CD1c-positive myeloid dendritic cell (primary cell): ENCODE results near the gene CRYBA2.

Source experiments
- DNase-seq: peaks from one replicate; pipeline ENCODE4 v3.0.0-alpha.2; 2016; ENCODE audit errors: extremely low spot score

CRYBA2 gene

DNA sequence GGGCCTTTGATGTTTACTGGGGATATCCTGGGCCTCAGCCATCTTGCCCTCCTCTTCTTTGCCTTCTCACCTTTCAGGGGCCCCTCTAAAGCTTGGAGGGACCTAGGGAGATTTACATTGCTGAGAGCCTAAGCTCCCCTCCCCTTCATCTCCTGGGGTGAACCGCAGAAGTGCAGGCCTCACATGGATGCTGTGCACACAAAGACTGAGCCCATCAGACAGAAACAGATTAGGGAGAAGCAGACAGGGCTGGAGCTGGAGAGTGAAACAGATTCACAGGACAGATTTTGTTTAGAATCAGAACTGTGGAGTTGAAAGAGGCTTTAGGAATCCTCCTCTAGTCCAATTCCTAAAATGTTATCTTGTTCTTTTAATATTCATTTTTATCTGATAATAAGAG, 37.2 kb downstream of the CRYBA2 start:
- DNase-seq: no peak

DNA sequence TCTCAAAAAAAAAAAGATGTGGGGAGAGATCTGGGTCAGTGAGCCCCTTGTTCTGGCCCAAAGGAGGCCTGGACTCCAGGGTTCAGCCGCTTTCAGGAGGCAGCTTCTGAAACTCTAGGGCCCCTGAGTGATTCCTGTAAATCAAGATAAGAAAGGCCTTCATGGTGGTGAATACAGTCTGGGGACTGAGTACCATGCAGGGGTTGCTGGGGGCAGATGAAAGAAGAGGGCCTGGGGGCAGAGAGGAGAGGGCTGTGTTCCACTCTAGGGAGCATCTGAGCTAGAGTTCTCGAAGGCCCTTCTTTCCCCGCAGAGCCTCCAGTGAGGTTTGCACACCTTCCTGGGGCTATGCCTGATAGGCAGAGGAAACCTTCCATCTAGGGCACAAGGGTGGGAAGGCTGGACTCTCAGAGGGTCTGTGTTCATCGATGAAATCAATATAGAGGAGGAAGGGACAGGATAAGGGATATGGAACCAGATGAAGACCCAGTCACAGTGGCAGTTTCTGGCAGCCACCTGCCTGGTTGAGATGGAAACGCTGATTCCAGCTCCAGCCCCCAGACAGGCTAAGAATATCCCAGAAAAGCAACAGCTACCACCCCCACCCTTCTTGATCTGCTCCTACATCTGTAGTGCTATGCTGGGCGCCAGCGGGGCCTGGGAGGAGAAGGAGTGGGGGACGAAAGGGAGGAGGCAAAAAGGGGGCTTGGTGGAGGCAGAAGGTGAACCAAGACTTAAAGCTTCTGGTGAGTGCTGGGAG, 38.5 kb downstream of the CRYBA2 start:
- no peak for DNase-seq

DNA sequence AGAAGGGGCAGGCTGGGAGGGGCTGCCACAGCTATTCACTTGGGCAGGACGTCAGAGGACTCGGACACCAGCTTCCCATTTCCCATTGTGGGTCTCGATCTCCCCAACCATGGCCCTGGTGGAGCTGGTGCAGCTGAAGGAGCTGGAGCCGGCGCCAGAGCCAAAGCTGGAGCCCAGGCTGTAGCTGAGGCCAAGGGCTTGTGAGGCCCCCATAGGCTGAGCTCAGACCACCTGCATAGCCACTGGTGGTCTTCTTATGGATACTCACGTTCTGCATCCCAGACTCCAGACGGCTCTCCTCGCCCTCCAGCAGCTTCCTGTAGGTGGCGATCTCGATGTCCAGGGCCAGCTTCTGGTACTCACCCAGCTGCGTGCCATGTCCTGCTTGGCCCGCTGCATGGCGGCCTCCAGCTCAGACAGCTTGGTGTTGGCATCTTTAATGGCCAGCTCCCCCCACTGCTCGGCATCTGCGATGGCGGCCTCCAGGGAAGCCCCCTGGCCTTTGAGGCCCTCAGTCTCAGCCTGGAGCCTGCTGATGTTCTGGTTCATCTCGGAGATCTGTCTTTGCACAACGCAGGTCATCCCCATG, 39.8 kb downstream of the CRYBA2 start:
- DNase-seq: no peak

DNA sequence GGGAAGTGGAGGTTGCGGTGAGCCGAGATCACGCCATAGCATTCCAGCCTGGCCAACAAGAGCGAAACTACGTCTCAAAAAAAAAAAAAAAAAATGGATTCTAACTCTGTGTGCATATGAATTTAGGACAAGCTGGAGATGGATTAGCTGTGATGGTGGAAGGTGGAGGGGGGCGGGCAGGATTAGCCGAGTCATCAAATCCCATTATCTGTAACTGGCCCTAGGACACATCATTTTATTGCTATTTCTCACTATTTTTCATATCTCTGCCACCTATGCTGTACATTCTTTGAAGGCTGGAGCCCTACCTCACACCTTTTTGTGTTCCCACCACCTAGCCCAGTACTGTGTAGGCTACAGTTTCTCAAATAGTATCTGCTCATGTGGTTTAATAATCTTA, 41.1 kb downstream of the CRYBA2 start:
- DNase-seq: no peak

DNA sequence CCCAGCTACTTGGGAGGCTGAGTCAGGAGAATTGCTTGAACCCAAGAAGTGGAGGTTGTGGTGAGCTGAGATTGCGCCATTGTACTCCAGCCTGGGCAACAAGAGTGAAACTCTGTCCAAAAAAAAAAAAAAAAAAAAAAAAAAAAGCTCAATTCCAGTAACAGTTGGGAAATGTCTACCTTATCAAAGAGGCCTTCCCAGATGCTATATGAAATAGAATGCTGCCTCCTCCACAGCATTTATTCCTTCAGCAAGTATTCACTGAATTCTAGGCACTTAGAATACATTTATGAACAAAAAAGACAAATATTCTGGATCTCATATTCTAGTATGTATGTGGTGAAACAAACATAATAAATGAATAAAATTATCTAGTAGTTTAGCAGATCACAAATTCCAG, 46.6 kb downstream of the CRYBA2 start:
- DNase-seq: no peak

DNA sequence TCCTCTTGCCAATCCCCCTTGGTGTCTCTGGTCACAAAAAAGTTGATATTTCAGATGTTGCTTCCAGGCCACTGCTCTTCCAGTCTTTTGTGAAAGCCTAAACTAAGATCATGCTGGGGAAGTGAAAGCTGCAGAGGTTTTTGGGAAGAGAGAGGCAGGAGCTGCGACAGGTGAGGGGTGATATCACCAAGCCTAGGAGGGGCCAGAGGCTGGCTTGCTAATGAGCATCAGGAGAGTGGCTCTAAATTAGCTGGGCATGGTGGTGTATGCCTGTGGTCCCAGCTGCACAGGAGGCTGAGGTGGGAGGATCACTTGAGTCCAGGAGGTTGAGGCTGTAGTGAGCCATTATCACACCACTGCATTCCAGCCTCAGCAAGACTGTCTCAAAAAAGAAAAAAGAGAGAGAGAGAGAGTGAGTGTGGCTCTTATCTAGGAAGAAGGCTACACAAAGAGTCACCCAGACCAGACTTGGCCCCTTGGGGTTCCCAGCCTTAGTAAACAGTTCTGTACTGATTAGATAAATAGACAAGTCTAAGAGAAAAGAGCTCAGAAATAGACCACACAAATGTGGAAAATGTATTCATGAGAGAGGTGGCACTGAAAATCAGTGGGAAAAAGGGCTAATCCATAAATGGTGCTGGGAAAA, 48.3 kb downstream of the CRYBA2 start:
- DNase-seq: no peak
